GM12864 (cell line): ENCODE data around the gene GNAL.

Experiments used
- DNase-seq: peaks from one replicate; pipeline ENCODE4 v3.0.0-alpha.2; 2011; ENCODE audit warnings: low read depth
- H3K4me3 ChIP-seq: 2 replicates; pipeline ENCODE4 v1.5.1; 2011; ENCODE audit warnings: mild to moderate bottlenecking, low read depth, low read length, control low read depth
- CTCF ChIP-seq: IDR thresholded peaks from 2 replicates; pipeline ENCODE4 v1.5.1; 2011; ENCODE audit warnings: low read depth, mild to moderate bottlenecking, moderate library complexity, low read length, control low read depth, inconsistent platforms; ENCODE audit errors: missing control alignments

The GNAL gene

GRCh38 chr18:11823545-11823944 lies 134.5 kb downstream of the GNAL start:
- DNase-seq: no peak
- TF ChIP-seq CTCF: no peak
- no peak overlapping the region for H3K4me3 ChIP-seq

GRCh38 chr18:11826836-11827235 lies 137.8 kb downstream of the GNAL start:
- H3K4me3 ChIP-seq: no peak overlapping the region
- no peak for DNase-seq
- TF ChIP-seq CTCF: no peak

GRCh38 chr18:11828786-11829432 lies 139.8 kb downstream of the GNAL start:
- no peak for TF ChIP-seq CTCF
- H3K4me3 ChIP-seq: no peak overlapping the region
- no peak for DNase-seq

GRCh38 chr18:11830585-11830984 lies 141.5 kb downstream of the GNAL start:
- TF ChIP-seq CTCF: no peak
- DNase-seq: no peak
- no peak overlapping the region for H3K4me3 ChIP-seq

GRCh38 chr18:11831921-11832320 lies 142.9 kb downstream of the GNAL start:
- H3K4me3 ChIP-seq: no peak overlapping the region
- no peak for TF ChIP-seq CTCF
- DNase-seq: no peak

GRCh38 chr18:11834772-11835171 lies 145.7 kb downstream of the GNAL start:
- DNase-seq: no peak
- no peak overlapping the region for H3K4me3 ChIP-seq
- TF ChIP-seq CTCF: no peak

- DNase-seq: no peak
- no peak for TF ChIP-seq CTCF
- no peak overlapping the region for H3K4me3 ChIP-seq
Observed at GRCh38 chr18:11839556-11839955, 150.5 kb downstream of the GNAL start.
